HepG2 (cell line): ENCODE results near the gene TMEM132D.

Source experiments
- ARNTL ChIP-seq: sonication (generic); formaldehyde crosslinking; IDR thresholded peaks from 2 replicates; pipeline ENCODE4 v1.4.0; 2020; ENCODE audit warnings: mild to moderate bottlenecking, missing genetic modification reagents
- KDM1A ChIP-seq: IDR thresholded peaks from 2 replicates; pipeline ENCODE4 v1.6.1; 2016; ENCODE audit warnings: missing compliant biosample characterization
- PBX3 ChIP-seq: sonication (generic); formaldehyde crosslinking; IDR thresholded peaks from 2 replicates; pipeline ENCODE4 v1.8.1; 2023; ENCODE audit warnings: missing genetic modification reagents, inconsistent platforms, borderline replicate concordance
- POLR2AphosphoS2 ChIP-seq: IDR thresholded peaks from 2 replicates; pipeline ENCODE4 v1.6.1; 2011; ENCODE audit warnings: low read depth, low read length, improper control_type of control experiment
- POLR2AphosphoS5 ChIP-seq: IDR thresholded peaks from 2 replicates; pipeline ENCODE4 v1.6.1; 2012; ENCODE audit warnings: low read depth, low read length
- ZMYM3 ChIP-seq: sonication (generic); formaldehyde crosslinking; IDR thresholded peaks from 2 replicates; pipeline ENCODE4 v1.5.1; 2020; ENCODE audit warnings: mild to moderate bottlenecking, missing genetic modification reagents
- TF ChIP-seq, protein P1 (sequence below): sonication (generic); formaldehyde crosslinking; IDR thresholded peaks from 2 replicates; pipeline ENCODE4 v1.5.0; 2020; ENCODE audit warnings: mild to moderate bottlenecking, missing genetic modification reagents, borderline replicate concordance

DNA sequence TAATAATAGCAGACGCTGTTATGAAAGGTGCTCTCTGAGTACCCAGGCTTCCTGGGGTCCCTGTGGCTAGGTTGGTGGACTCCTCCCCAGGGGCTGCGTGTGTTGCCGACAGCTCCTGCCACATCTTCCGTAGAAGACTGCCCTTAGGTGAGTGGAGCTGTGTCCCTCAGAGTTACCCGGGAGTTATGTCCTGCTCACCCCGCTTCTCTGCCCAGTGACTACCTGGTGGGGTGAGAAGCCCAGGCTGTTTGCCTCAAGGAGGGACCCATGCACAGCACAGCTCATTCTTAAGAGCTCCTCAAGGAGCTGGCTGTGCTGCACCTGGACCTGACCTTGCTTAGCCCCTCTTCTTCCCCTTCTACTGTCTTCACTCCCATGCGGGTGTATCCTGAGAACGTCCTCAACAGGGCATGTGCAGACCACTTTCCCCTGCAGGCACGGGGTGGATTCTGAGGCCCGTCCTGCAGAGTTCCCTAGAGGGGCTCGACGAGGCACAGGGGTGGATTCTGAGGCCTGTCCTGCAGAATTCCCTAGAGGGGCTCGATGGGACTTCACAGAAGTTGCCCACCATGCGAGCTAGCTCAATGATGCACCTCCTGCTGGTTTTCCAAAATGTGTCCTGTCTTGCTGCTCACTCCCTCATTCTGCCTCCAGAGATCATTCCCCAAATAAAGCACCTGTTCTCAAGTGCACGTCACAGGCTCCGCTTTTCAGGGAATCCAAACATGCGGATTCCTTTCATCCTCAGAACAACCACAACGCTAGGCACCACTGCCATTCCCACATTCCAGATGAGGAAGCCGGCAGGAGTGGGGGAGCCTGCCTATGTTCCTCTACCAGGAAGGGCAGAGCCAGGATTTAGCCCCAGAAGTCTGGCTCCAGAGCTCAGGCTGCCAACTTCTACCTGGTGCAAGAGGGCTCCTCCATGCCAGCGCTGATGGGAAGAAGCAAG, 818.7 kb downstream of the TMEM132D start:
- TF ChIP-seq, protein P1, sequence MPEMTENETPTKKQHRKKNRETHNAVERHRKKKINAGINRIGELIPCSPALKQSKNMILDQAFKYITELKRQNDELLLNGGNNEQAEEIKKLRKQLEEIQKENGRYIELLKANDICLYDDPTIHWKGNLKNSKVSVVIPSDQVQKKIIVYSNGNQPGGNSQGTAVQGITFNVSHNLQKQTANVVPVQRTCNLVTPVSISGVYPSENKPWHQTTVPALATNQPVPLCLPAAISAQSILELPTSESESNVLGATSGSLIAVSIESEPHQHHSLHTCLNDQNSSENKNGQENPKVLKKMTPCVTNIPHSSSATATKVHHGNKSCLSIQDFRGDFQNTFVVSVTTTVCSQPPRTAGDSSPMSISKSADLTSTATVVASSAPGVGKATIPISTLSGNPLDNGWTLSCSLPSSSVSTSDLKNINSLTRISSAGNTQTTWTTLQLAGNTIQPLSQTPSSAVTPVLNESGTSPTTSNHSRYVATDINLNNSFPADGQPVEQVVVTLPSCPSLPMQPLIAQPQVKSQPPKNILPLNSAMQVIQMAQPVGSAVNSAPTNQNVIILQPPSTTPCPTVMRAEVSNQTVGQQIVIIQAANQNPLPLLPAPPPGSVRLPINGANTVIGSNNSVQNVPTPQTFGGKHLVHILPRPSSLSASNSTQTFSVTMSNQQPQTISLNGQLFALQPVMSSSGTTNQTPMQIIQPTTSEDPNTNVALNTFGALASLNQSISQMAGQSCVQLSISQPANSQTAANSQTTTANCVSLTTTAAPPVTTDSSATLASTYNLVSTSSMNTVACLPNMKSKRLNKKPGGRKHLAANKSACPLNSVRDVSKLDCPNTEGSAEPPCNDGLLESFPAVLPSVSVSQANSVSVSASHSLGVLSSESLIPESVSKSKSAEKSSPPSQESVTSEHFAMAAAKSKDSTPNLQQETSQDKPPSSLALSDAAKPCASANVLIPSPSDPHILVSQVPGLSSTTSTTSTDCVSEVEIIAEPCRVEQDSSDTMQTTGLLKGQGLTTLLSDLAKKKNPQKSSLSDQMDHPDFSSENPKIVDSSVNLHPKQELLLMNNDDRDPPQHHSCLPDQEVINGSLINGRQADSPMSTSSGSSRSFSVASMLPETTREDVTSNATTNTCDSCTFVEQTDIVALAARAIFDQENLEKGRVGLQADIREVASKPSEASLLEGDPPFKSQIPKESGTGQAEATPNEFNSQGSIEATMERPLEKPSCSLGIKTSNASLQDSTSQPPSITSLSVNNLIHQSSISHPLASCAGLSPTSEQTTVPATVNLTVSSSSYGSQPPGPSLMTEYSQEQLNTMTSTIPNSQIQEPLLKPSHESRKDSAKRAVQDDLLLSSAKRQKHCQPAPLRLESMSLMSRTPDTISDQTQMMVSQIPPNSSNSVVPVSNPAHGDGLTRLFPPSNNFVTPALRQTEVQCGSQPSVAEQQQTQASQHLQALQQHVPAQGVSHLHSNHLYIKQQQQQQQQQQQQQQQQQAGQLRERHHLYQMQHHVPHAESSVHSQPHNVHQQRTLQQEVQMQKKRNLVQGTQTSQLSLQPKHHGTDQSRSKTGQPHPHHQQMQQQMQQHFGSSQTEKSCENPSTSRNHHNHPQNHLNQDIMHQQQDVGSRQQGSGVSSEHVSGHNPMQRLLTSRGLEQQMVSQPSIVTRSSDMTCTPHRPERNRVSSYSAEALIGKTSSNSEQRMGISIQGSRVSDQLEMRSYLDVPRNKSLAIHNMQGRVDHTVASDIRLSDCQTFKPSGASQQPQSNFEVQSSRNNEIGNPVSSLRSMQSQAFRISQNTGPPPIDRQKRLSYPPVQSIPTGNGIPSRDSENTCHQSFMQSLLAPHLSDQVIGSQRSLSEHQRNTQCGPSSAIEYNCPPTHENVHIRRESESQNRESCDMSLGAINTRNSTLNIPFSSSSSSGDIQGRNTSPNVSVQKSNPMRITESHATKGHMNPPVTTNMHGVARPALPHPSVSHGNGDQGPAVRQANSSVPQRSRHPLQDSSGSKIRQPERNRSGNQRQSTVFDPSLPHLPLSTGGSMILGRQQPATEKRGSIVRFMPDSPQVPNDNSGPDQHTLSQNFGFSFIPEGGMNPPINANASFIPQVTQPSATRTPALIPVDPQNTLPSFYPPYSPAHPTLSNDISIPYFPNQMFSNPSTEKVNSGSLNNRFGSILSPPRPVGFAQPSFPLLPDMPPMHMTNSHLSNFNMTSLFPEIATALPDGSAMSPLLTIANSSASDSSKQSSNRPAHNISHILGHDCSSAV (CRISPR knock-in tag) = no peak
- TF ChIP-seq KDM1A (CRISPR knock-in tag) (no peak), ARNTL (no peak), POLR2AphosphoS2 (no peak), ZMYM3 (CRISPR knock-in tag) (no peak), PBX3 (no peak), POLR2AphosphoS5 (no peak)
